Fibroblast of lung (primary cell): ENCODE results near the gene ARHGEF4. TPM values are rescaled to one million over a fixed set of nuclear protein-coding genes. Genes with fewer than 3 reads are reported as not detected.

Experiments
- DNase-seq, 2 donors: peaks; one replicate each; pipeline versions ENCODE4 v3.0.0 to v3.0.0-alpha.2; 2010; ENCODE audit warnings: low read depth in 2 of 2
- H2AFZ ChIP-seq: 2 replicates; pipeline ENCODE4 v1.5.1; 2012; ENCODE audit warnings: low read length, control low read depth, inconsistent platforms
- H3K27ac ChIP-seq: 2 replicates; pipeline ENCODE4 v1.5.1; 2011; ENCODE audit warnings: low read length, control low read depth; ENCODE audit not compliant: insufficient read depth
- H3K27me3 ChIP-seq: 2 replicates; pipeline ENCODE4 v1.5.1; 2011; ENCODE audit warnings: mild to moderate bottlenecking, low read length; ENCODE audit not compliant: control insufficient read depth, insufficient read depth
- H3K36me3 ChIP-seq: 2 replicates; pipeline ENCODE4 v1.5.1; 2011; ENCODE audit warnings: low read length; ENCODE audit not compliant: control insufficient read depth, insufficient read depth
- H3K4me1 ChIP-seq: 2 replicates; pipeline ENCODE4 v1.5.1; 2011; ENCODE audit warnings: low read length; ENCODE audit not compliant: control insufficient read depth, insufficient read depth; ENCODE audit errors: extremely low read depth
- H3K4me2 ChIP-seq: 2 replicates; pipeline ENCODE4 v1.5.1; 2011; ENCODE audit warnings: low read length, control low read depth; ENCODE audit not compliant: insufficient read depth; ENCODE audit errors: extremely low read depth
- H3K4me3 ChIP-seq, 4 experiments: fragments of 200-600 bp in 1 of 4; sonication (generic) in 1 of 4; replicated peaks in 1 of 4; 2 replicates each; pipeline ENCODE4 v1.5.1; 2011 to 2016; ENCODE audit warnings: low read length in 4 of 4, low read depth in 3 of 4, mild to moderate bottlenecking in 3 of 4, control low read depth in 2 of 4, inconsistent platforms in 1 of 4, mixed read lengths in 1 of 4; ENCODE audit not compliant: insufficient read depth in 1 of 4; ENCODE audit errors: control extremely low read depth in 1 of 4
- H3K79me2 ChIP-seq: 2 replicates; pipeline ENCODE4 v1.5.1; 2012; ENCODE audit warnings: mild to moderate bottlenecking, low read length, inconsistent platforms; ENCODE audit not compliant: control insufficient read depth, insufficient read depth
- H3K9ac ChIP-seq: 2 replicates; pipeline ENCODE4 v1.5.1; 2011; ENCODE audit warnings: mild to moderate bottlenecking, low read length, control low read depth; ENCODE audit not compliant: insufficient read depth
- H3K9me3 ChIP-seq: 2 replicates; pipeline ENCODE4 v1.5.1; 2012; ENCODE audit warnings: low read depth, low read length; ENCODE audit not compliant: control insufficient read depth, insufficient read depth
- H4K20me1 ChIP-seq: 2 replicates; pipeline ENCODE4 v1.5.1; 2011; ENCODE audit warnings: low read length; ENCODE audit not compliant: control insufficient read depth, insufficient read depth; ENCODE audit errors: extremely low read depth
- CTCF ChIP-seq, 2 donors: IDR thresholded peaks in 1 of 2; conservative IDR thresholded peaks in 1 of 2; 1 replicate in 1 of 2; 2 replicates in 1 of 2; pipeline ENCODE4 v1.5.1; 2011 to 2012; ENCODE audit warnings: low read length in 2 of 2, control low read depth in 1 of 2, inconsistent platforms in 1 of 2, low read depth in 1 of 2, mild to moderate bottlenecking in 1 of 2
- EZH2 ChIP-seq: IDR thresholded peaks from 2 replicates; pipeline ENCODE4 v1.5.1; 2012; ENCODE audit warnings: low read length, control low read depth, mild to moderate bottlenecking; ENCODE audit errors: missing control alignments
- polyA plus RNA-seq, 2 donors: library from polyadenylated mRNA; depleted of rRNA in 1 of 2; stranded (reverse) in 1 of 2; unstranded in 1 of 2; fragments of >200 nt; gene quantifications; 2 replicates each; pipeline ENCODE4 v1.2.1, GENCODE V29; 2011 to 2012; ENCODE audit warnings: missing spikeins in 1 of 2
- total RNA-seq: library from RNA; depleted of rRNA; stranded (reverse); fragments of >200 nt; gene quantifications from 2 replicates; pipeline ENCODE4 v1.2.1, GENCODE V29; 2014

ARHGEF4 gene
- total and polyA plus RNA-seq, 2 donors (not counting 1 experiment from before 2014, with no cell fraction given), result 0.05 to 0.83 TPM

- DNase-seq, result no peak
- no peak for TF ChIP-seq CTCF (conservative IDR thresholded peaks at IDR 0.05 in 1 of 2, IDR thresholded peaks at IDR 0.05 in 1 of 2; ENCODE audit: low read depth in 1 of 2, low read length in 2 of 2)
- no peak for TF ChIP-seq EZH2
- no peak overlapping the region for H3K4me3 ChIP-seq
- H3K79me2 ChIP-seq, result peaks cover 67% of the 10 kb centered on the region
- no peak overlapping the region for H3K9ac ChIP-seq
- H4K20me1 ChIP-seq, result peaks cover 2% of the 10 kb centered on the region
- no peaks in the 10 kb centered on the region for H3K9me3 ChIP-seq
- no peak overlapping the region for H2AFZ ChIP-seq
- no peak overlapping the region for H3K4me2 ChIP-seq
- no peaks in the 10 kb centered on the region for H3K4me1 ChIP-seq
- H3K27ac ChIP-seq, result no peak overlapping the region
- H3K36me3 ChIP-seq, result peaks cover 14% of the 10 kb centered on the region
- H3K27me3 ChIP-seq, result no peaks in the 10 kb centered on the region
Measured at GRCh38 chr2:131058214-131058843, 221.6 kb downstream of the ARHGEF4 start.

GRCh38 chr2:131058920-131059319, 222.2 kb downstream of the ARHGEF4 start:
- no peaks in the 10 kb centered on the region for H3K27me3 ChIP-seq
- DNase-seq, result no peak
- no peaks in the 10 kb centered on the region for H3K4me1 ChIP-seq
- no peak overlapping the region for H3K4me2 ChIP-seq
- H2AFZ ChIP-seq, result no peak overlapping the region
- H3K9me3 ChIP-seq, result no peaks in the 10 kb centered on the region
- peaks cover 12% of the 10 kb centered on the region for H3K36me3 ChIP-seq
- peaks cover 72% of the 10 kb centered on the region for H3K79me2 ChIP-seq
- no peak overlapping the region for H3K27ac ChIP-seq
- TF ChIP-seq EZH2 (no peak), CTCF (conservative IDR thresholded peaks at IDR 0.05 in 1 of 2, IDR thresholded peaks at IDR 0.05 in 1 of 2; ENCODE audit: low read depth in 1 of 2, low read length in 2 of 2) (no peak)
- no peak overlapping the region for H3K9ac ChIP-seq
- H3K4me3 ChIP-seq, result no peak overlapping the region
- peaks cover 2% of the 10 kb centered on the region for H4K20me1 ChIP-seq

GRCh38 chr2:131063501-131064283, 227.0 kb downstream of the ARHGEF4 start:
- Histone ChIP-seq H3K4me3 (no peak overlapping the region), H3K36me3 (peaks cover 7% of the 10 kb centered on the region), H3K27ac (no peak overlapping the region), H3K79me2 (peaks cover 74% of the 10 kb centered on the region), H3K9me3 (no peaks in the 10 kb centered on the region), H3K4me2 (no peak overlapping the region), H3K4me1 (no peaks in the 10 kb centered on the region), H3K9ac (no peak overlapping the region), H2AFZ (no peak overlapping the region), H4K20me1 (peaks cover 2% of the 10 kb centered on the region), H3K27me3 (no peaks in the 10 kb centered on the region)
- no peak for TF ChIP-seq EZH2
- no peak for TF ChIP-seq CTCF (conservative IDR thresholded peaks at IDR 0.05 in 1 of 2, IDR thresholded peaks at IDR 0.05 in 1 of 2; ENCODE audit: low read depth in 1 of 2, low read length in 2 of 2)
- no peak for DNase-seq
